Left colon (tissue), 2 donors: ENCODE data around the gene GRXCR2. TPM values are rescaled to one million over a fixed set of nuclear protein-coding genes. Genes with fewer than 3 reads are reported as not detected.
"Not testable (repeated sequence)": the region's sequence is repeated elsewhere in the genome, so short reads cannot be mapped to it uniquely, and the experiment has no call there.

ENCODE experiments used
- ATAC-seq: fragments of 200-7000 bp; cut with Tn5 transposase; one replicate; pipeline ENCODE4 v1.9.1; 2020; ENCODE audit warnings: mild to moderate bottlenecking, moderate library complexity
- DNase-seq, 2 donors: peaks; one replicate each; pipeline ENCODE4 v3.0.0-alpha.2; 2020
- intact Hi-C, 2 donors: fragments of 100-400 bp; cut with DNase I in 1 of 2; cut with micrococcal nuclease in 1 of 2; formaldehyde crosslinking; loops; one replicate each; pipeline versions ENCODE4 v1.11.2 to v1.14.0; 2022; cut with DNase I, micrococcal nuclease
- long read RNA-seq: library from polyadenylated mRNA; unstranded; transcript quantifications from one replicate; pipeline ENCODE4 v2.0.0, GENCODE V29; 2021
- total RNA-seq, 2 donors: library from RNA; stranded (reverse); fragmentation: NEBNext Ultra II Directional; extraction: Animal tissue kit (Norgen Biotek cat#: 25700); gene quantifications; one replicate each; pipeline ENCODE4 v1.2.1, GENCODE V29; 2021
- donor health status: DM: no; HTN: no; CAD: no.
- donor health status: DM: yes; HTN: yes; CAD: no.

The GRXCR2 gene
- total RNA-seq, result not detected
- long read RNA-seq, result 0 reads

GRCh38 chr5:145872914-145873313, at the start of gene GRXCR2:
Gene GRXCR2, minus strand, starts transcription at chr5:145873014. Its CDS starts 46 bp downstream, at chr5:145872968.
- intact Hi-C loops, result no loop called here
- ATAC-seq (no peak), DNase-seq (no peak)

- no peak for ATAC-seq
- intact Hi-C loops, result no loop called here
- DNase-seq, result no peak
These were observed 49.2 kb upstream of the GRXCR2 start for GRCh38 chr5:145922059-145922458.

GRCh38 chr5:145921211-145921610, 48.4 kb upstream of the GRXCR2 start:
- no peak for ATAC-seq
- intact Hi-C loops, result no loop called here
- no peak for DNase-seq

- no peak for DNase-seq
- intact Hi-C loops, result no loop called here
- no peak for ATAC-seq
These were observed 47.9 kb upstream of the GRXCR2 start for GRCh38 chr5:145920542-145921210.

- intact Hi-C loops, result no loop called here
- no peak for DNase-seq
- no peak for ATAC-seq
These were observed 46.6 kb upstream of the GRXCR2 start for GRCh38 chr5:145919413-145919812.

GRCh38 chr5:145918397-145918796, 45.6 kb upstream of the GRXCR2 start:
- intact Hi-C loops, result no loop called here
- DNase-seq, result no peak
- ATAC-seq, result peak; percentile 40

- DNase-seq (no peak), ATAC-seq (no peak)
- intact Hi-C loops, result no loop called here
These were observed 44.5 kb upstream of the GRXCR2 start for GRCh38 chr5:145917288-145917687.

- DNase-seq (no peak), ATAC-seq (no peak)
- intact Hi-C loops, result no loop called here
These were observed 43.3 kb upstream of the GRXCR2 start for GRCh38 chr5:145915970-145916638.

GRCh38 chr5:145913701-145914100, 40.9 kb upstream of the GRXCR2 start:
- no peak for DNase-seq
- intact Hi-C loops, result no loop called here
- no peak for ATAC-seq

GRCh38 chr5:145912594-145912993, 39.8 kb upstream of the GRXCR2 start:
- no peak for ATAC-seq
- intact Hi-C loops, result no loop called here
- no peak for DNase-seq

- intact Hi-C loops, result no loop called here
- no peak for DNase-seq
- peak; percentile 63 for ATAC-seq
These were observed 39.2 kb upstream of the GRXCR2 start for GRCh38 chr5:145912019-145912418.

GRCh38 chr5:145911164-145911563, 38.4 kb upstream of the GRXCR2 start:
- DNase-seq (no peak), ATAC-seq (no peak)
- intact Hi-C loops, result no loop called here

GRCh38 chr5:145908206-145908960, 35.6 kb upstream of the GRXCR2 start:
- intact Hi-C loops, result no loop called here
- peak; percentile 67 for ATAC-seq
- no peak for DNase-seq

GRCh38 chr5:145906401-145906800, 33.6 kb upstream of the GRXCR2 start:
- no peak for ATAC-seq
- intact Hi-C loops, result no loop called here
- DNase-seq, result no peak

- intact Hi-C loops, result no loop called here
- ATAC-seq, result no peak
- DNase-seq, result no peak
These were observed 31.9 kb upstream of the GRXCR2 start for GRCh38 chr5:145904743-145905142.

GRCh38 chr5:145903867-145904266, 31.1 kb upstream of the GRXCR2 start:
- intact Hi-C loops, result no loop called here
- no peak for DNase-seq
- ATAC-seq, result no peak

GRCh38 chr5:145903113-145903512, 30.3 kb upstream of the GRXCR2 start:
- peak; percentile 56 for ATAC-seq
- no peak for DNase-seq
- intact Hi-C loops, result no loop called here

- intact Hi-C loops, result no loop called here
- DNase-seq (no peak), ATAC-seq (no peak)
These were observed 29.6 kb upstream of the GRXCR2 start for GRCh38 chr5:145902421-145902820.

- DNase-seq (no peak), ATAC-seq (no peak)
- intact Hi-C loops, result no loop called here
These were observed 25.4 kb upstream of the GRXCR2 start for GRCh38 chr5:145898171-145898570.

- DNase-seq, ATAC-seq, intact Hi-C loops: not testable (repeated sequence)
These were observed 18.6 kb upstream of the GRXCR2 start for GRCh38 chr5:145891378-145891777.
